GM20000 (cell line): Measurements from ENCODE around the gene FAM13A.

Experiments
- DNase-seq: peaks from one replicate; pipeline ENCODE4 v3.0.0; 2012; ENCODE audit warnings: low spot score
- TF ChIP-seq, protein P1 (sequence below): IDR thresholded peaks from 2 replicates; pipeline ENCODE4 v1.5.1; 2012; ENCODE audit warnings: mild to moderate bottlenecking, control low read depth; ENCODE audit errors: extremely low read depth, missing control alignments

FAM13A gene

DNA sequence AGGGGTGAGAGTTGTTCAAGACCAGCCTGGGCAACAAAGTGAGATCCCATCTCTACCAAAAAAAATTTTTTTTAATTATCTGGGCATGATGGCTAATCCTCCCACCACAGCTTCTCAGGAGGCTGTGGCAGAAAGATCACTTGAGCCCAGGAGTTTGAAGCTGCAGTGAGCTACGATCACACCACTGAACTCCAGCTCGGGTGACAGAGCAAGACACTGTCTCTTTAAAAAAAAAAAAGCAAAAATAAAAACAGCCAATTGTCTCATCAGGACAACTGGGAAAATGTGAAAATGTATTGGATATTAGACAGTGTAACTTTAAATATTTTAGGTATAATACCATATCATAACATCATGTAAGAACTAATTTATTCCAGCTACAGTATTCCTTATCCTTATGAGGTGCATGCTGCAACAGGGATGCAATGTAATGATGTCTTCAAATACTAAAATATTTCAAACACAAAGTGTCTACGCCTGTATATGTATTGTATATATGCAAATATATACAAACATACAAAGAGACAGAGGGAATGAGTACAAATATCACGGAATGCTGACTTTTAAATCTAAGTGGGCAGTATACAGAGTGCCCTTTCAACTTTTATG lies 17.2 kb downstream of the FAM13A start:
- TF ChIP-seq, protein P1, sequence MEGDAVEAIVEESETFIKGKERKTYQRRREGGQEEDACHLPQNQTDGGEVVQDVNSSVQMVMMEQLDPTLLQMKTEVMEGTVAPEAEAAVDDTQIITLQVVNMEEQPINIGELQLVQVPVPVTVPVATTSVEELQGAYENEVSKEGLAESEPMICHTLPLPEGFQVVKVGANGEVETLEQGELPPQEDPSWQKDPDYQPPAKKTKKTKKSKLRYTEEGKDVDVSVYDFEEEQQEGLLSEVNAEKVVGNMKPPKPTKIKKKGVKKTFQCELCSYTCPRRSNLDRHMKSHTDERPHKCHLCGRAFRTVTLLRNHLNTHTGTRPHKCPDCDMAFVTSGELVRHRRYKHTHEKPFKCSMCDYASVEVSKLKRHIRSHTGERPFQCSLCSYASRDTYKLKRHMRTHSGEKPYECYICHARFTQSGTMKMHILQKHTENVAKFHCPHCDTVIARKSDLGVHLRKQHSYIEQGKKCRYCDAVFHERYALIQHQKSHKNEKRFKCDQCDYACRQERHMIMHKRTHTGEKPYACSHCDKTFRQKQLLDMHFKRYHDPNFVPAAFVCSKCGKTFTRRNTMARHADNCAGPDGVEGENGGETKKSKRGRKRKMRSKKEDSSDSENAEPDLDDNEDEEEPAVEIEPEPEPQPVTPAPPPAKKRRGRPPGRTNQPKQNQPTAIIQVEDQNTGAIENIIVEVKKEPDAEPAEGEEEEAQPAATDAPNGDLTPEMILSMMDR, result no peak
- no peak for DNase-seq

DNA sequence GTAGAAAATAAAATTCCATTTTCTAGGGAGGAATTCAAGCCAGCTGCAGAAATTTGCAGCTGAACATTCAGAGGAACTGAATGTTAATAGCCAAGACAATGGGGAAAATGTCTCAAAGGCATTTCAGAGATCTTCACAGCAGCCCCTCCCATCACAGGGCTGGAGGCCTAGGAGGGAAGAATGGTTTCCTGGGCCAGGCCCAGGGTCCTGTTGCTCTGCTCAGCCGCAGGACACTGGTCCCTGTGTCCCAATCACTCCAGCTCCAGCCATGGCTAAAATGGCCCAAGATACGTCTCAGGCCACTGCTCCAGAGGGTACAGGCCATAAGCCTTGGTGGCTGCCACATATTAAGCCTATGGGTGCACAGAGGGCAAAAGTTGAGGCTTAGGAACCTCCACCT lies 20.4 kb downstream of the FAM13A start:
- DNase-seq, result no peak

DNA sequence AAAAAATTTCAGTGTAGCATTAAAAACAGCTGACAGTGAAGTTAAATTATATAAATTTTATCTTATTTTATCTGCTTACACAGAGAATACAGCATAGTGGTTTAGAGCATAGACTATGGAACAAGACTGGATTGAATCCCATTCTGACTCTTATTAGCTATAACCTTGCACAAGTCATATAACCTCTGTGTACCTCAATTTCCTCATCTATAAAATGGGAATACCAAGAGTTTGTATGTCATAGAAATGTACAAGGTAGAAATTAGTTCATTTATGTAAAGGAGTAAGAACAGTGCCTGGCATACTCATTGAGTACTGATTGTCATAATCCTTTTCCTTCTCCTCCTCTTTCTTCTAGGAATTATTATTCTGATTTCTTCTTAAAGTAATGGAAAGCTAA lies 25.7 kb downstream of the FAM13A start:
- no peak for DNase-seq
- TF ChIP-seq, protein P1, result no peak

More for the DNA sequence above, 20.4 kb downstream of the FAM13A start:
- TF ChIP-seq, protein P1, result no peak

DNA sequence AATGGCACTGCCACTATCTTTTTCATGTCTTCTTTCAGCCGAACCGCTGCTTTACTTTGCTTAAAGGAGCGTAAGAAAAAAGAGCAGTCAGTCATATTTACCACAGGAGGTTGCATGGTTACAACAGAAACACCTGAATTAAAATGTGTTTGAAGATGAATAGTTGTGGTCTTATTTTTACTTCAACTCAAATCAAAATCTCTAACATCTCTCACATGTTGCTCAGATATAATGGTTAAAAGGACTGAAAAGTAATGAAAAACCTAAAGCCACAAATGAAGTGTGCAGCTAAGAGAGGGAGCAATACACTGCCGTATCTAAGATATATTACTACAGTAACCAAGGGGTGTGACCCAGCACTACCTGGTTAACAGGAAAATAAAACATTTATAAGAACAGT lies 27.4 kb downstream of the FAM13A start:
- TF ChIP-seq, protein P1, result no peak
- DNase-seq, result no peak

DNA sequence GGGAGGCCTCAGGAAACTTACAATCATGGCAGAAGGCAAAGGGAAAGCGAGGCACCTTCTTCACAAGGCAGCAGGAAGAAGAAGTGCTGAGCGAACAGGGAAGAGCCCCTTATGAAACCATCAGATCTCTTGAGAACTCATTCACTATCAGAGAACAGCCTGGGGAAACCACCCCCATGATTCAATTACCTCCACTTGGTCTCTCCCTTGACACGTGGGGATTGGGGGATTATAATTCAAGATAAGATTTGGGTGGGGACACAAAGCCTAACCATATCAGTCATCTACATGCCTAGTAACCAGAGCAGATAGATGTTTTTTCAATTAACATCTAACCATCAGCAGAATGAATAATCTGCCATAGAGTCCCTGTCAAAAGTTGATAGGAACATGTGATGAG lies 30.4 kb downstream of the FAM13A start:
- TF ChIP-seq, protein P1, result no peak

DNA sequence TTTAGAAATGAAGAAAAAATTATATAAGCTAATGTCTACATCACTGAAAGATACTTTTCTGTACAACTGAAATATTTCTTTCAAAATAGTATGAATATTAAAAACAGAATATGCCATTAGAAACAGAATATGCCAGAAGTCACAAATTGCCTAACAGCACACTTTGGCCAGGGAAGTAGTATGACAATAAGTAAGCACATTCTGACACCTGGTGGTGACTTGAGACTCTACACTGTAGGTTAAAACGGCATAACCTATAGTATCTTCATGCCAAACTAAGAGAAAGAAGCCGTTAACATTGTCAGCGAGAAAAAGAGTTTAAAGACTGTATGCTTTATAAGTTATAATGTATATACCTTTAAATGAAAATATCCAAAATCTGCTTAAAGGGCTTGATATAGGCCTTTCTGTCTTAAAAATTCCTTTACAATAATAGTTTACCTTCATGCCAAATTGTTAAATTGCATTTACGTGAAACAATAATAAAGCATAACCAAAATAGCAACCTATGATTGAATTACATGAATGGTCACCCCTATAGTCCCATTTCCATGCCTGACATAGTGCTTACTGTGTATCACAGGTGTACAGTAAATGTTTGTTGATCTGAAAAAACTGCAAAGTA lies 32.8 kb downstream of the FAM13A start:
- DNase-seq, result peak; percentile 50
- TF ChIP-seq, protein P1, result peak; percentile 66

More for the DNA sequence above, 30.4 kb downstream of the FAM13A start:
- no peak for DNase-seq

DNA sequence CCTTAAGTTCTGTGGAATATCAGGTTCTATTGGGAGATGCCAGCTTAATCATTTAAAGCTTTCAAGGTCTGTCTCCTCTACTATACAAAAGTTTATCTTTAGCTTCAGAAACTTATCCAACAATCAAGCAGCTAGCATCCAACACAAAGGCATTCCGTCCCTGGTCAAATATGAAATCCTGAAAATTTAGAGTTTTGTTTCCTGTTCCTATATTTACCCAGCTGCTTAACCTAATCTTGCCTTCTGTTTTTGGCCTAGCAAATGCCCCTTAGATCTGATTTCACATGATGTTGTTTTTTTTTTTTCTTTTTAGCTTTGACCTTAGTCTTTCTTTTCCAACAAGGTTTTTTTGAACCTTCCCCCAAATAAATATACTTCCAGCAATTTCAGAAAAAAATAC lies 33.8 kb downstream of the FAM13A start:
- TF ChIP-seq, protein P1, result no peak
- no peak for DNase-seq
